Measurements from ENCODE around the gene PARD6G. TPM values are rescaled to one million over a fixed set of nuclear protein-coding genes. Genes with fewer than 3 reads are reported as not detected.

Gene PARD6G
- total RNA-seq, 1 donor from 2014 or later: 30.7 TPM

DNA sequence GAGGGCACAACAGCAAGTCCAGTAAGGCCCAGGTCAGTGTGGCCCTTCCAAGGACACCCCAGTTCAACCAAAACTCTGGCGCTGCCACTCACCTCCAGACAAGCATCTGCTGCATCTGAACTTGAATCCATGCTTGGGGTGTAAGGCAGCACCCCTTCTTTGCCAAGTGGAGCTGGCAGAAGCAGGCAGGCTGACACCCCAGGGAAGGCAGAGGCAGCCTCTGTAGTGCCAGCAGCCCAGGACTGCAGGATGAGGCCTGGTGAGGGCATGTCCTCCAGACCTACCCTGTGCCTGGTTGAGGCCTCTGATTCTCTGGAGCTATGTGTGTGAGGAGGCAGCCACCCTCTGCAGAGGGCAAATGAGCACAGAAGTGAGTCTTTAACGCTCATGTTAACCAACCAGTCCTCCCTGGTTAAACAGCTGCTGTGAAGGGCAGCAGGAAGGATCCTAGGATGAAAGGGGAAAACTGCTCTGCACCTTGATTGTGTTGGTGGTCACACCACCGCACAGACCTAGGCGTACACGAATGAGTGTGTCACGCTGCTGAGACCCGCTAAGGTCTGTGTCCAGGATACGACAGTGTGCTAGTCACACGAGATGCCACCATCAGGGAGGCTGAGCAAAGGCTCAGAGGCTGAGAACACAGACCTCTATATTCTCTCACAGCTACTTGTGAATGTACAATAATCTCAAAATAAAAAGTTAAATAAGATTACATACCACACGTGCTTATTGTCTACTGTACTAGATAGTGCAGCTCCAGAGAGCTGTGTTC is 2.2 kb downstream of the PARD6G start:
- TF ChIP-seq, protein P1, sequence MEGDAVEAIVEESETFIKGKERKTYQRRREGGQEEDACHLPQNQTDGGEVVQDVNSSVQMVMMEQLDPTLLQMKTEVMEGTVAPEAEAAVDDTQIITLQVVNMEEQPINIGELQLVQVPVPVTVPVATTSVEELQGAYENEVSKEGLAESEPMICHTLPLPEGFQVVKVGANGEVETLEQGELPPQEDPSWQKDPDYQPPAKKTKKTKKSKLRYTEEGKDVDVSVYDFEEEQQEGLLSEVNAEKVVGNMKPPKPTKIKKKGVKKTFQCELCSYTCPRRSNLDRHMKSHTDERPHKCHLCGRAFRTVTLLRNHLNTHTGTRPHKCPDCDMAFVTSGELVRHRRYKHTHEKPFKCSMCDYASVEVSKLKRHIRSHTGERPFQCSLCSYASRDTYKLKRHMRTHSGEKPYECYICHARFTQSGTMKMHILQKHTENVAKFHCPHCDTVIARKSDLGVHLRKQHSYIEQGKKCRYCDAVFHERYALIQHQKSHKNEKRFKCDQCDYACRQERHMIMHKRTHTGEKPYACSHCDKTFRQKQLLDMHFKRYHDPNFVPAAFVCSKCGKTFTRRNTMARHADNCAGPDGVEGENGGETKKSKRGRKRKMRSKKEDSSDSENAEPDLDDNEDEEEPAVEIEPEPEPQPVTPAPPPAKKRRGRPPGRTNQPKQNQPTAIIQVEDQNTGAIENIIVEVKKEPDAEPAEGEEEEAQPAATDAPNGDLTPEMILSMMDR (IDR thresholded peaks at IDR 0.05; ENCODE audit: unreplicated experiment): no peak
- Mint-ChIP-seq H3K36me3 (no peaks in the 10 kb centered on the region), H3K4me1 (peaks cover 19% of the 10 kb centered on the region), H3K9me3 (no peaks in the 10 kb centered on the region), H3K27ac (peak overlapping the region; percentile 85), H3K4me3 (peak overlapping the region; percentile 84), H3K27me3 (ENCODE audit: low read depth) (no peaks in the 10 kb centered on the region)
- DNase-seq (ENCODE audit: low spot score in 2 of 2, unreplicated experiment in 2 of 2): no peak

DNA sequence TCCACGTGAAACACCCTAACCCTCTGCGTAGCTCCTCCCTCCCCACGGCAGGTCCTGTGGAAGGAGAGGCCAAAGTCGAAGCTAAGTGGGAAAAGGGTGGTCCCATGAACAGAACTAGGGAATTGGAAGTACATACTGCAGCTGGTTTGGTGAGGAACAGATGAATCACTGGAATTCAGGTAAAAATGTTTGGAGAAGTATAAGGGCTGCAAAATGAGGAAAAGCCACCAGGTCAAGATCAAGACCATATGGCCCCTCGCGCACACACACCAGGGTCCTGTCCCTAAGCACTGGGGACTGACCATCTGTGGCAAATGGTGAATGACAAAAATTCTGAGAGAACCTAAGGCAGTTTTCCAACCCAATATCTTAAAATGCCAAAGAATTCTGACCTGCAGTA is 3.1 kb downstream of the PARD6G start:
- peaks cover 10% of the 10 kb centered on the region for H3K4me1 Mint-ChIP-seq
- H3K36me3 Mint-ChIP-seq: no peaks in the 10 kb centered on the region
- TF ChIP-seq, protein P1 (IDR thresholded peaks at IDR 0.05; ENCODE audit: unreplicated experiment): no peak
- no peak for DNase-seq (ENCODE audit: low spot score in 2 of 2, unreplicated experiment in 2 of 2)
- no peak overlapping the region for H3K4me3 Mint-ChIP-seq
- H3K9me3 Mint-ChIP-seq: no peaks in the 10 kb centered on the region
- H3K27ac Mint-ChIP-seq: peak overlapping the region; percentile 66
- no peaks in the 10 kb centered on the region for H3K27me3 Mint-ChIP-seq (ENCODE audit: low read depth)

DNA sequence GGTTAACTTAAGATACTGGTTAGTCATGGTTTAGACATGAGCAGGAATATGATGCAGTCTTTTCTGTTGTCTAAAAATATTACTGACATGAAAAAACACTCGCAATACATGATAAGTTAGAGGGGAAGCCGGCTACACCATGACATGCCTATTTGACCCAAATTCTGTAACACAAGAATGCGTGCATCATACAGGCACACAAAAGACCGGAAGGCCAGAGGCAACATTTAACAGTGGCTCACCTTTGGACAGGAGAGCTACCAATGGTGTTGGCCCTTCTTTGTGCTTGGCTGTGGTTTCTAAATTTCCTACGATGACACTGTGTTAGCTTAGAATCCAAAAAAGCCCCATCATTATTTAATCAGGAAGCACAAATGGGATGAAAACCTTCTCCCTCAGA is 4.1 kb downstream of the PARD6G start:
- H3K4me3 Mint-ChIP-seq: no peak overlapping the region
- no peak overlapping the region for H3K27ac Mint-ChIP-seq
- TF ChIP-seq, protein P1 (IDR thresholded peaks at IDR 0.05; ENCODE audit: unreplicated experiment): no peak
- no peaks in the 10 kb centered on the region for H3K36me3 Mint-ChIP-seq
- no peaks in the 10 kb centered on the region for H3K9me3 Mint-ChIP-seq
- no peak for DNase-seq (ENCODE audit: low spot score in 2 of 2, unreplicated experiment in 2 of 2)
- no peaks in the 10 kb centered on the region for H3K27me3 Mint-ChIP-seq (ENCODE audit: low read depth)
- peaks cover 10% of the 10 kb centered on the region for H3K4me1 Mint-ChIP-seq

DNA sequence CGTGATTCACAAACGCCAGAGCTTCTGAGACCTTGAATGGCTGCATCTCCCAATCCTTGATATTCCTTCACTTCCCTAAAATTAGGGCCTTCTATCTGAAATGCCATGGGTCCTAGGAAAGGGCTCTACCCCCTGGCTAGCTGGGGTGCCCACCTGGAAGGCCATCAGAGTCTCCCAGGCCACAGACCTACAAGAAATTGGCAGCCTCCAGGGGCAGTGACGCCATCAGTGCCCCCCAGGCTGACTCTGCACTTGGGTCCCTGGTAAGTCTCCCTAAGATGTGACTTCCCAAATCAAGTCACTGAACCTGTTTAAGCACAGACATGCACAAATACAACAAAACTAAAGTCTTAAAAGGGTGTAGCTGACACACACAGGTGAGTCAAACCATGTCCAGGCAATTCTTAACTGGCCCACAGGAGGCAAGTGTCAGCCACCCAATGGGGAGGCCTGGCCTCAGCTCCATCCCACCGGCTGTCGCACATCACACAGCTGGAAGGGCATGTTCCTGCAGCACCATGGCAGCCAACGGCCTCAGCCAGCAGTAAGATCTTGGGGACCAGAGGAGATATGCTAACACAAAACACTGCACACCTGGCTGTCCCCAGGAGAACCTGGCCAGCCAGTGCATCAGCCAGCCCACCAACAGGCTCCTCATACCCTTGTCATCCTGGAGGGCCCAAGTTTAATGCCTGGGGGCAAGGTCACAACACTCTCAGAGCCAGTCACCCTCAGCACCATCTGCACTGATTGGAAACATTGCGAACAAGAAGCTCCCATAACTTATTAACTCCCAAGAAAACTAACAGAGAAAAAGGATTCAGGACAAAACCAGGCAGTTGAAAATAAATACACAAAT is 5.2 kb downstream of the PARD6G start:
- Mint-ChIP-seq H3K9me3 (no peaks in the 10 kb centered on the region), H3K27ac (no peak overlapping the region), H3K36me3 (no peaks in the 10 kb centered on the region), H3K4me3 (no peak overlapping the region), H3K4me1 (peaks cover 10% of the 10 kb centered on the region), H3K27me3 (ENCODE audit: low read depth) (no peaks in the 10 kb centered on the region)
- TF ChIP-seq, protein P1 (IDR thresholded peaks at IDR 0.05; ENCODE audit: unreplicated experiment): no peak
- no peak for DNase-seq (ENCODE audit: low spot score in 2 of 2, unreplicated experiment in 2 of 2)

DNA sequence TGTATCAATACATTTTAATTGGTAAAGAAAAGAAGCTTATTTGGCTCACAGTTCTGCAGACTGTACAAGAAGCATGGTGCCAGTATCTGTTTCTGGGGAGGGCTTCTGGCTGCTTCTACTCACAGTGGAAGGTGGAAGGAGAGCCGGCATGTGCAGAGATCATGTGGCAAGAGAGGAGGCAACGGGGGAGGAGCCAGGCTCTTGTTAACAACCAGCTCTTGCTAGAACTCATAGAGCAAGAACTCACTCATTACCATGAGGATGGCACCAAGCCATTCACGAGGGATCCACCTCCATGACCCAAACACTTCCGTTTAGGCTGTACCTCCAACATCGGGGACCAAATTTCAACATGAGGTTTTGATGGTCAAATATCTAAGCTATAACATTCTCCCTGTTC is 7.5 kb downstream of the PARD6G start:
- Mint-ChIP-seq H3K9me3 (peaks cover 6% of the 10 kb centered on the region), H3K36me3 (peaks cover 7% of the 10 kb centered on the region), H3K4me1 (peaks cover 3% of the 10 kb centered on the region), H3K4me3 (no peak overlapping the region), H3K27me3 (ENCODE audit: low read depth) (no peaks in the 10 kb centered on the region), H3K27ac (no peak overlapping the region)
- TF ChIP-seq, protein P1 (IDR thresholded peaks at IDR 0.05; ENCODE audit: unreplicated experiment): no peak
- DNase-seq (ENCODE audit: low spot score in 2 of 2, unreplicated experiment in 2 of 2): no peak
